ENCODE data around the gene INPP4B. TPM values are rescaled to one million over a fixed set of nuclear protein-coding genes. Genes with fewer than 3 reads are reported as not detected.

The INPP4B gene
- total RNA-seq, 1 donor = 46.9 TPM

DNA sequence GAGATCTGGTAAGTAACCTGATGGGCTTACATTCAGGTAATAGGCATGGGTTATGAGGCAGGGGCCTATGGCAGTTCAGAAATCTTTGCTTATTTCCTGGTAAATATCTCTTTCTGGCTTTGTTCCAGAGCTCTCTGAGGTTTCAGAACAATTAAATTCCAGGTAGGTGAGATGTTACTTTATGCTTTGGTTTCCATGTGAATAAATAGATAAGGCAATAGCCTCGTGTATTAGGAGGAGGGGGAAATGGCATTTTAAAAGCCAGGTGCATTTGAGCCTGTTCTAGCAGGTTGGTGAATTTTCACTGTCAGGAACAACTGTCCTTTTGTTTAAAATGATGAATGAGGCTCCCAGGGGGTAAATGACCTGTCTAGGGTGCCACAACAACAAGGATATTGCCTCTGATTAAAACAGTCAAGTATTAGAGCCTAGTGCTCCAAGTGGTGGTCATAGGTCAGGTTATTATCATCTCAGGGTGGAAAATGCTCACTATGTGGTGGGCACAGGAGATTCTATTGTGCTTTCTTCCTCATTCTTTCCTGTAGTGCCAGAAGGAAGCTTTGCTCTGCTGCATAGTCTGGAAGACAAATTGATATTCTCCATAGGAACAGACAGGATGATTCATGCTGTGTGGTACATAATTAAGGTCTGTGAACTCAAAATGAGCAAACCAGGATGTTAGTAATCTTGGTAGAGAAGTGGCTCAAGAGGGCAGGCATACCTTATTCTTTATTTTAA lies 296.2 kb downstream of the INPP4B start:
- no peaks in the 10 kb centered on the region for H3K27me3 ChIP-seq (ENCODE audit: insufficient read depth, low read length)
- H3K4me1 ChIP-seq (ENCODE audit: insufficient read depth, low read length) = no peaks in the 10 kb centered on the region
- H3K4me3 ChIP-seq (ENCODE audit: low read length) = no peak overlapping the region
- H3K9me3 ChIP-seq (ENCODE audit: low read depth, low read length) = no peaks in the 10 kb centered on the region

DNA sequence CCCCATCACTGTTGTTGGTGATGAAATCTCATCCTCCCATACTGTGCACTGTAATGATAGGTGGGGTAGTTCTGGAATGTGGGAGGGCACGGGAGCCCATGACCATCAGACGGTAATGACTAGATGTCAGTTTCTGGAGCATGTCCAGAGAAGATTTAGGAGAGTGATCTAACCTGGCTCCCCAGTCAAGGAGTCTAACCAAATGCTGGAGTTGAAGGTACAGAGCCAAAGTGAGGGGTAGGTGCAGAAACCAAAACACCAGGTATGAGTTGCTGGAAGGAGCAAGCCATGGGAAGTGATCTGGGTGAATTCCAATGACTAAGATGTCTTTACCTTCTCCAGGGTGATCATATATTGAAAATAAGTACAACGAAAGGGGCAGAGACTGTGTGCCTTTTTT lies 296.9 kb downstream of the INPP4B start:
- no peaks in the 10 kb centered on the region for H3K27me3 ChIP-seq (ENCODE audit: insufficient read depth, low read length)
- H3K4me1 ChIP-seq (ENCODE audit: insufficient read depth, low read length) = no peaks in the 10 kb centered on the region
- no peak overlapping the region for H3K4me3 ChIP-seq (ENCODE audit: low read length)
- H3K9me3 ChIP-seq (ENCODE audit: low read depth, low read length) = no peaks in the 10 kb centered on the region

DNA sequence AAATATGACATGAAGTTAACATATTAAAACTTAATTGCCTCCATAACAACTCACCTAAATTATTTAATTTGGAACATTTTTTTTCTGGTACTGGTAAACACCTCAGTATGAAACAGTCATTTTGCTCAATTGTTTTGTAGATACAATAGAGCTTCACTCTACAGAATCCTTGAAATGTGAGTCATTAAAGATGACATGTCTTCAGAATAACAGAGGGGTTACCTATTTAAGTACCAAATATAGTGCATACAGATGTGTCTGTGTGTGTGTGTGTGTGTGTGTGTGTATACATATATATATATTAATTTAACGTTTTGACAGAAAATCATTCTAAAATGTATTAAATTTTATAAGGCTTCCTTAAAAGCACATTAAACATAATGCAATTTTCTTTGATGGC lies 297.6 kb downstream of the INPP4B start:
- H3K4me3 ChIP-seq (ENCODE audit: low read length) = no peak overlapping the region
- H3K27me3 ChIP-seq (ENCODE audit: insufficient read depth, low read length) = no peaks in the 10 kb centered on the region
- no peaks in the 10 kb centered on the region for H3K9me3 ChIP-seq (ENCODE audit: low read depth, low read length)
- H3K4me1 ChIP-seq (ENCODE audit: insufficient read depth, low read length) = no peaks in the 10 kb centered on the region

DNA sequence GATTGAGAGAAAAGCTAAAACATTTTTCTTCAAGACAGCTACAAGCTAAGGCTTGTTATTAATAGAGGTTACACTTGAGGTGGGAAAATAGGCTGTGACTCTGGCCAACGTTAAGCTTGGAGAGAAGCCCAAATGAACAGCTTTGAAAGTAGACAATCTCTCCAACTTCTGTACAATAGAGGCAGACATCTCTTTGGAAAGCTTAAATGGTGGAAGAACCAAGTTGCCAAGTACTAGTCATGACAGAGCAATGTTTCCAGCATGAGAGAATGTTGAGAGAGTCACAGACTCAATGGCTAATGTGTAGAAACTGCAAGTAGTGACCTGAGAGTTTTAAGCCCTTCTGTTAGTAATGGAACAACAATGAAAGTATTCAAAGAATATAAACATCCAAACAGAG lies 298.1 kb downstream of the INPP4B start:
- H3K4me1 ChIP-seq (ENCODE audit: insufficient read depth, low read length) = no peaks in the 10 kb centered on the region
- H3K4me3 ChIP-seq (ENCODE audit: low read length) = no peak overlapping the region
- no peaks in the 10 kb centered on the region for H3K27me3 ChIP-seq (ENCODE audit: insufficient read depth, low read length)
- H3K9me3 ChIP-seq (ENCODE audit: low read depth, low read length) = no peaks in the 10 kb centered on the region

DNA sequence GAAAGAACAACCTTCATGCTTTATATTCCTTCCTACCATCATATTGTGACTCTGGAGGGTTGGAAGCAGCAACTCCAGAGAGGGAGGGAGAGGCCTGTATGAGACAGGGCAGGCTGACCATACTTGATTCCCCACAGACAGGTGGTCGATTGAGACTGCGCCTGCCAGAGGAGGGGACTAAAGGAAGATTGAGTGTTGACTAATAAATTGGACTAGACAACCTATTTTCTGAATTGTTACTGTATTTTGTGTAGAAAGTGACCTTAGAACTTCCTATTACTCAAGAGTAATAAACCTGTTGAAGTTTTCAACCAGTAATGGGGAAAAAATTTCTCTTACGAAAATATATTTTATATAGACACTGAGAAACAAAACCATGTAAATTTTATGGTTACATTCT lies 301.5 kb downstream of the INPP4B start:
- no peak overlapping the region for H3K4me3 ChIP-seq (ENCODE audit: low read length)
- no peaks in the 10 kb centered on the region for H3K4me1 ChIP-seq (ENCODE audit: insufficient read depth, low read length)
- no peaks in the 10 kb centered on the region for H3K27me3 ChIP-seq (ENCODE audit: insufficient read depth, low read length)
- no peaks in the 10 kb centered on the region for H3K9me3 ChIP-seq (ENCODE audit: low read depth, low read length)

DNA sequence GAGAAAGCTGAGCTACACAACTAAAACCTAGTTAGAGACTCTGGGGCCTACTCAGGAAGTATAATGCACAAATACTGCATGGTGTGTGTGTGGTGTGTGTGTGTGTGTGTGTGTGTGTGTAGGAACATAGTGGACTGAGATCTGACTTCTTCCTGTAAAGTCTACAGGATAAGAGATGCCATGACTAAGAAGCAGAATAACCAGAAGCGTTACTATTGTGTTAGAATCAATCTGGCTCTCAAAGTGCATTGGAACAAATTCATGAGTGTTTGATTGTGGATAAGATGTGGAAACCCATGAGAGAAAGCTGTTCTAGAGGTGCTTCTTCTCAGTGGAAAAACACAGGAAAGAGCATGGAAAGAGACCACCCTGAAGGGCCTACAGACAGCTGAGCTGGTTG lies 302.1 kb downstream of the INPP4B start:
- Histone ChIP-seq H3K27me3 (ENCODE audit: insufficient read depth, low read length) (no peaks in the 10 kb centered on the region), H3K9me3 (ENCODE audit: low read depth, low read length) (no peaks in the 10 kb centered on the region), H3K4me1 (ENCODE audit: insufficient read depth, low read length) (no peaks in the 10 kb centered on the region), H3K4me3 (ENCODE audit: low read length) (no peak overlapping the region)

DNA sequence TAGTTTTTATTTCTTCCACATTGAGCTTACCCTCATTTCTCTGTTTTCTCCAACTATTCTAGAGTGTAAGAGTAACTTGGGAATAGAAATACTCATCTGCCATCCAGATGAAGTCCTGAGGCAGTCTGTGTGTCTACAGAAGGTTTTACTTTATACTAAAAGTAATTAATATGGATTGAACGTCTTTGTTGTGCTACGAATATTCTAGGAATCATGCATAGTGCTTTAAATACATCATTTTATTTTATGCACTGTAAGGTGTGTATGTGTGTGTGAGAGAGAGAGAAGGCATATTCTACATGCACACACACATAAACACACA lies 305.7 kb downstream of the INPP4B start:
- H3K4me3 ChIP-seq (ENCODE audit: low read length) = no peak overlapping the region
- H3K4me1 ChIP-seq (ENCODE audit: insufficient read depth, low read length) = no peaks in the 10 kb centered on the region
- H3K27me3 ChIP-seq (ENCODE audit: insufficient read depth, low read length) = no peaks in the 10 kb centered on the region
- no peaks in the 10 kb centered on the region for H3K9me3 ChIP-seq (ENCODE audit: low read depth, low read length)

DNA sequence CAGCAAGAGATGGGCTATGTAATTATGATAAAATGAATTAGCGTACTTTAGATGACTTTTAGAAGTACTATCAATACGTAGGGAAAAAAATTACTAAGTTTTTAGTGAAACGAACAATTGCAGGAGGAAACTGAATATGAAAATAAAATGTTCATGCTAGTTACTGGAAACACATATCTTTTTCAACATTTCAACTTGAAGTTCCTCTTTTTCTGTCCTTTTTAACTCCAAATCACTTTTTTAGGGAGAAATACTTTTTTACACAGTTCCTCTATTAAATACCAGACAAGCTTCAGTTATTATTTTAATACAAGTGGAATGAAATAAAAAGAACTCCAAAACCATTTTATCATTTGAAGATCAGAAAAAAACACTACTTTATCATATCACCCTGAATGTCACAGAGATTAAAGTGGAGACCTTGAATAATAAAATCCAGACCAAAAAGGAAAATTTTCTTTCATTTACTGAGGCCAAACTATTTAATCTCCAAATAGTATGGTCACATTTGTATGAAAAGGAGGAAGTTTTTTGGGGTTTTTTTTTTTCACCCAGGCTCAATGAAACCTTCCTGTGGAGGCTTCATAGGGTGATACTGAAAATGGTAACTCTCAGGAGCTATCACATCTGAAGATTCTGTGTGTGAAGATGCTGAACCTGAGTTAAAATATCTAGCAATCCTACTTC lies 306.2 kb downstream of the INPP4B start:
- no peaks in the 10 kb centered on the region for H3K4me1 ChIP-seq (ENCODE audit: insufficient read depth, low read length)
- H3K4me3 ChIP-seq (ENCODE audit: low read length) = no peak overlapping the region
- H3K9me3 ChIP-seq (ENCODE audit: low read depth, low read length) = no peaks in the 10 kb centered on the region
- H3K27me3 ChIP-seq (ENCODE audit: insufficient read depth, low read length) = no peaks in the 10 kb centered on the region

DNA sequence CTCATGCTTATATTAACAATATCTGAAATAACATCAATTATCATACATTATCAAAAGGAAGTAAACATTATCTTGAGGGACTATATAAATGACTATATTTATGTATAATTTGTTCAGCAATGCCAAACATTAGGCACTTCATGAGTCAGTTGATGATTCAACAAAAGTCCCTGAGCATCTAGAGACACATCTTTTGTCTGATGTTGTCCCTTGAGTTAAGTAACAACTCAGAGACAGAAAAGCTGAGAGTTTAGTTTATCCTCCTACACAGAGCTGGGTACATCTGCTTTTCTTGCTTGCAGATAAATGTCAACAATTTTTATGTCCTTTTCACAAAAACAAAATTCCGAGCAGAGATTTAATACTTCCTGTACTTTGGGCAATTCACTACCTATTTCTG lies 311.1 kb downstream of the INPP4B start:
- Histone ChIP-seq H3K9me3 (ENCODE audit: low read depth, low read length) (no peaks in the 10 kb centered on the region), H3K4me1 (ENCODE audit: insufficient read depth, low read length) (no peaks in the 10 kb centered on the region)

DNA sequence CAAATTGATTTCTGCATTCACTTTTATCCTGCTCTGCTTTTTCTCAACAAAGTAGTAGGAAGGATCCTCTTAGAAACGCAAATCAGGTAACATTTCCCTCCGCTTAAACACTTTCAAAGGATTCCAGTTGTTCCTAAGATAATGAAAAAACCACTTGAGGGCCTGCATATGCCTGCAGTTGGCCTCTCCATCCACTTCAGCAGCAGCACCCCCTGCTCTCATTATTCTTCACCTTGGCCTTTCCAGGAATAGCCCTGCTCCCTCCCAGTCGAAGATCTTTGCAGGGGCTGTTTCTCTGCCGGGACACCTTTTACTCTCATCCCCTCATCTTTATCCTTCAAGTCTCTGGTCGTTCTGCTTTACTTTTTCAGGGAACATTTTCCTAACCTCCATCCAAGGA lies 314.0 kb downstream of the INPP4B start:
- no peaks in the 10 kb centered on the region for H3K27me3 ChIP-seq (ENCODE audit: insufficient read depth, low read length)
- no peak overlapping the region for H3K4me3 ChIP-seq (ENCODE audit: low read length)
- H3K9me3 ChIP-seq (ENCODE audit: low read depth, low read length) = no peaks in the 10 kb centered on the region
- no peaks in the 10 kb centered on the region for H3K4me1 ChIP-seq (ENCODE audit: insufficient read depth, low read length)

More for the DNA sequence above, 311.1 kb downstream of the INPP4B start:
- H3K27me3 ChIP-seq (ENCODE audit: insufficient read depth, low read length) = no peaks in the 10 kb centered on the region
- no peak overlapping the region for H3K4me3 ChIP-seq (ENCODE audit: low read length)

DNA sequence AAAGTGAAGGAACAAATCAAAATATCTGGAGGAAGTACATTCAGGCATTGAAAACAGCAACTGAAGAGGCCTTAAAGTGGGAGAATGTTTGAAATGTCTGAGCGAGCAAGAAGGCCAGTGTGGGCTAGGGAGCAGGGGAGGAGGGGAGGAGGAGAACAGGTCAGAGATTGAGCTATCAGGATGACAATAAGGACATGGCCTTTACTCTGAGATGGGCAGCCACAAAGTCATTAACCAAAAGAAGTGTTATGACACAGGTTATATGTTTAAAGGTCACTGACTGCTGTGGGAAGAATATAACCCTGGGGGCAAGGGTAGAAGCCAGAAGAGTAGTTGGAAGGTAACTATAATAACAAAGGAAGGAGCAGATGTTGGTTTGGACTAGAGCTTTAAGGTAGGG lies 315.4 kb downstream of the INPP4B start:
- Histone ChIP-seq H3K27me3 (ENCODE audit: insufficient read depth, low read length) (no peaks in the 10 kb centered on the region), H3K4me3 (ENCODE audit: low read length) (no peak overlapping the region)

DNA sequence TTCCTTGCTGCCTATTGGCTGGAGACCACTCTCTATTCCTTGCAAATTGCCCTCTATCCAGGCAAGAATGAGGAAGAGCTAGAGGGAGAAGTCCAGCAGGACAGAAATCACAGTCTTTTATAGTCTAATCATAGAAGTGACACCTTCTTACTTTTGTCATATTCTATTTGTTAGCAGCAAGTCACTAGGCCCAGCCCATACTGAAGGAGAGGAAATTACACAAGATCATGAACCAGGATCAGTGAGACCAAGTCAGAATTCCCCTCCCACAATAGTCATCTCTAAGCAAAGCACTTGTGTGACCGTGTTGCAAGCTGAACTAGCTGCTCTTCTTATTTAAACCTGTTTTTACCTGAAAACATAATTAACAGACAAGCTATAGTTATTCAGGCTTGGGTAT lies 317.7 kb downstream of the INPP4B start:
- Histone ChIP-seq H3K4me1 (ENCODE audit: insufficient read depth, low read length) (no peaks in the 10 kb centered on the region), H3K9me3 (ENCODE audit: low read depth, low read length) (no peaks in the 10 kb centered on the region), H3K27me3 (ENCODE audit: insufficient read depth, low read length) (no peaks in the 10 kb centered on the region), H3K4me3 (ENCODE audit: low read length) (no peak overlapping the region)

More for the DNA sequence above, 315.4 kb downstream of the INPP4B start:
- no peaks in the 10 kb centered on the region for H3K4me1 ChIP-seq (ENCODE audit: insufficient read depth, low read length)
- no peaks in the 10 kb centered on the region for H3K9me3 ChIP-seq (ENCODE audit: low read depth, low read length)

DNA sequence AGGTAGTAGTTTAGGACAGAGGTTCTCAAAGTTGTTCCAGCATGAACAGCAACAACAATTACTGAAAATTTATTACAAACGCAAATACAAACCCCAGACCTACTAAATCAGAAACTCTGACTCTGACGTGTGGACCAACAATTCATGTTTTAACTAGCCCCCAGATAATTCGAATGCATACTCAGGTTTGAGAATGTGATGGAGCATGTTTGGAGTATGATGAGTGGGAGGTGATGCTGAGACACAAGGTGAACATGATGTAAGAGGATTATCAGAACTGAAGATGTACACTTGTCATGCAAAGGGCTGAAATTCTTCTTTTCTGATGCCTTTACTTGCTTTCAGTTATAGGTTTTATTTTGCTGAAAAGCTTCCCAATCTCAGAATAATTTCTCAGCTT lies 323.0 kb downstream of the INPP4B start:
- H3K4me1 ChIP-seq (ENCODE audit: insufficient read depth, low read length) = no peaks in the 10 kb centered on the region
- H3K9me3 ChIP-seq (ENCODE audit: low read depth, low read length) = no peaks in the 10 kb centered on the region
- H3K27me3 ChIP-seq (ENCODE audit: insufficient read depth, low read length) = no peaks in the 10 kb centered on the region
- no peak overlapping the region for H3K4me3 ChIP-seq (ENCODE audit: low read length)

DNA sequence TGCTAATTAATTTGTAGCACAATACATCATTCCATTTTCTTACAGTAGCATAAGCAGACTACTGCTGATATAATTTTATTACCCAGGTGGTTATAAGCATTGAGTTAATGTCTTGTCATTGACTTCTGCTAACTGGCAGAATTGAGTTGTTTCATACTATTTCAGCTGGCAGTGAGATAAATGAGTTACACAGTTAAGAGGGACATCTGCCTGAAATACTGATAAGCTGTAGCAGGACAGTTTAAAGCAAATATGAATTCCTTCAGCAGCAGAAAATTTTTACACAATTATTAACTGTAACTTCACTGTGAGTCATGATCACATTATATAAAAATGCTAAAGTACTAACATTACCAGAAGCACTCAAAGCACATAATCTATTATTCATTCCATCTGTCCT lies 326.8 kb downstream of the INPP4B start:
- Histone ChIP-seq H3K4me3 (ENCODE audit: low read length) (no peak overlapping the region), H3K27me3 (ENCODE audit: insufficient read depth, low read length) (no peaks in the 10 kb centered on the region), H3K4me1 (ENCODE audit: insufficient read depth, low read length) (no peaks in the 10 kb centered on the region), H3K9me3 (ENCODE audit: low read depth, low read length) (no peaks in the 10 kb centered on the region)

DNA sequence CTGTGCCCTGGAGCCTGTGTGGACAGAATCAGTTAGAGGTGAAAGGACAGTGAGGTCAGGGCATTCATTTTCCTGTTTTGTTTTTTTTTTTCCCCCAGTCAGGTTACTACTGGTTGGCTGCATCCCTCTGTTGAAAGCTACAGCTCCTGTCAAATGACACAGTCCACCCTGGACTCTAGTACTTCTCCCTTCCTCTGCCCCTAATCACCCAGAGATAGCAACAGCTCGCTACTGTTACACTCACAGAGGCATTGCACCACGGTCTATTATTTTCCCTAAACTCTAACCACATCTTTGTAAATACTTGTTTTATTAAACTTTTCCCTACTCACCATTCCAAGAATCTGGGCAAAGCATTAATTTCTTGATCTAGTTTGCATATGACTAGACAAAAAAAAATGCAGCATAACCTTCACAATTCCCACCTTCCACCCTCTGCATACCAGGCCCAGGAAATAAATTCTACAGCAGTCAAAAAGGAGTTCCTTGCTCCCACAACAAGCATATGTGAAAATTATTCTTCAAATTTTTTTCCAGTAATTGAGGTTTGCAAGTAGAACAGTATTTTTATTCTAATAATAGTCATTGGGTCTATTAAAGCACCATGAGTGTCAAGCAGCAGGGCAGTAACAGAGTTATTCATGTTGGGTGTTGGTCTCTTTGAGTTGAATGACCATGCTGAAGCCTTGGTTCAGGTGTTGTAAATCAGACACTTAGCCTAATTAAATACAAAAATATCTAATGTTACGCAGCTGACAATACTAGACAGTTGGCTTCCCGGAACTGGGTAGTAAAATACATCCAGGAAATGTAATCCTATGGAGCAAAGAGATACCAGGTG lies 329.2 kb downstream of the INPP4B start:
- H3K27me3 ChIP-seq (ENCODE audit: insufficient read depth, low read length) = no peaks in the 10 kb centered on the region
- no peak overlapping the region for H3K4me3 ChIP-seq (ENCODE audit: low read length)
- no peaks in the 10 kb centered on the region for H3K9me3 ChIP-seq (ENCODE audit: low read depth, low read length)
- no peaks in the 10 kb centered on the region for H3K4me1 ChIP-seq (ENCODE audit: insufficient read depth, low read length)

Data from mononuclear cell (primary cell).